VCaP (cell line): Measurements from ENCODE around the gene MB.

Experiments
- H3K27ac ChIP-seq: fragments of 450-650 bp; 2 replicates; pipeline ENCODE4 v1.5.1; 2017
- TF ChIP-seq, protein P1 (sequence below): fragments of 450-650 bp; conservative IDR thresholded peaks from 2 replicates; pipeline ENCODE4 v1.5.1; 2017; ENCODE audit warnings: mild to moderate bottlenecking, moderate library complexity

The MB gene

DNA sequence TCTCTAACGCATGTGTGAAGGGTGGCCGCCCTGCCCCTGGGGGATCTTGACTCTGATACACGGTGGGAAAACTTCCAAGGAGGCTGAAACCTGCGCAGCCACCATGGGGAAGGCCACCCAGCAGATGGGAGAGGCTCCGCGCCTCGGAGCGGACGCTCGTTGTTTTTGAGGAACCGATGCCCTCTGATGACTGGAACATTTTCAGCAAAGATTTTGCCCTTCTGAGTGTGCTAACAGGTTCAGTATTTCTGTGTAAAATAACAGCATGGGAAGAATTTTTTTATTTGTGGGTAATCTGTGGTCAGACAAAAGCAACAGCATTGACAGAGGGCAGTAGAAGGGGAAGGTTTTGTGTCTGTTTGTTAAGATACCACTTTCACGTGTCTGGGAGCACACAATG, 16.7 kb downstream of the MB start:
- TF ChIP-seq, protein P1, sequence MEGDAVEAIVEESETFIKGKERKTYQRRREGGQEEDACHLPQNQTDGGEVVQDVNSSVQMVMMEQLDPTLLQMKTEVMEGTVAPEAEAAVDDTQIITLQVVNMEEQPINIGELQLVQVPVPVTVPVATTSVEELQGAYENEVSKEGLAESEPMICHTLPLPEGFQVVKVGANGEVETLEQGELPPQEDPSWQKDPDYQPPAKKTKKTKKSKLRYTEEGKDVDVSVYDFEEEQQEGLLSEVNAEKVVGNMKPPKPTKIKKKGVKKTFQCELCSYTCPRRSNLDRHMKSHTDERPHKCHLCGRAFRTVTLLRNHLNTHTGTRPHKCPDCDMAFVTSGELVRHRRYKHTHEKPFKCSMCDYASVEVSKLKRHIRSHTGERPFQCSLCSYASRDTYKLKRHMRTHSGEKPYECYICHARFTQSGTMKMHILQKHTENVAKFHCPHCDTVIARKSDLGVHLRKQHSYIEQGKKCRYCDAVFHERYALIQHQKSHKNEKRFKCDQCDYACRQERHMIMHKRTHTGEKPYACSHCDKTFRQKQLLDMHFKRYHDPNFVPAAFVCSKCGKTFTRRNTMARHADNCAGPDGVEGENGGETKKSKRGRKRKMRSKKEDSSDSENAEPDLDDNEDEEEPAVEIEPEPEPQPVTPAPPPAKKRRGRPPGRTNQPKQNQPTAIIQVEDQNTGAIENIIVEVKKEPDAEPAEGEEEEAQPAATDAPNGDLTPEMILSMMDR = no peak
- no peak overlapping the region for H3K27ac ChIP-seq

DNA sequence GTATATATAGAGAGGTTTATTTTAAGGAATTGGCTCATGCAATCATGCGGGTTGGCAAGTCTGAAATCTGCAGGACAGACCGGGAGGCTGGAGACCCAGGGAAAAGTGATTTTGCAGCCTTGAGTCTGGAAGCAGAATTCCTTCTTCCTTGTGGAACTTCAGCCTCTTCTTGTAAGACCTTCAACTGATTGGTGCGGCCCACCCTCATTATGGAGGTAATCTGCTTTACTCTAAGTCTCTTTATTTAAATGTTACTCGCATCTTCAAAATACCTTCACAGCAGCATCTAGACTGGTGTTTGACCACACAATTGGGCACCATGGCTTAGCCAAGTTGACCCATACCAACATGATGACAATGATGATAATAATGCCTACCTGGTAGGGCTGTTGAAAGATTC, 17.8 kb downstream of the MB start:
- no peak overlapping the region for H3K27ac ChIP-seq
- TF ChIP-seq, protein P1 = no peak

DNA sequence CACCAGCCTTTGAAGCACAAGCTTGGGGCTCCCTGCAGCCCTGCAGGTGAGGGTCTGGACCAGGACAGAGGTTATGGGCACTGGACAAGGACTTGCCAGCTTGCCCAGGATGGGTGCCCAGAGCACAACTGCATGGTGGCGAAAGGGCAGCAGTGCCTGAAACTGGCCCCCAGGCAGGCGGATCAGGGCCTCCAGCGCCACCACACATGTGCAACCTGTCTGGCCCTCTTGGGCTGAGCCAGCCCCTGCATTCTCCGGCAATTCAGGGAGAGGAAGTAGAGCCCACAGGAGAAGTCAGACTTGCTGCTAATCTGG, 18.8 kb downstream of the MB start:
- H3K27ac ChIP-seq = no peak overlapping the region
- TF ChIP-seq, protein P1 = no peak

DNA sequence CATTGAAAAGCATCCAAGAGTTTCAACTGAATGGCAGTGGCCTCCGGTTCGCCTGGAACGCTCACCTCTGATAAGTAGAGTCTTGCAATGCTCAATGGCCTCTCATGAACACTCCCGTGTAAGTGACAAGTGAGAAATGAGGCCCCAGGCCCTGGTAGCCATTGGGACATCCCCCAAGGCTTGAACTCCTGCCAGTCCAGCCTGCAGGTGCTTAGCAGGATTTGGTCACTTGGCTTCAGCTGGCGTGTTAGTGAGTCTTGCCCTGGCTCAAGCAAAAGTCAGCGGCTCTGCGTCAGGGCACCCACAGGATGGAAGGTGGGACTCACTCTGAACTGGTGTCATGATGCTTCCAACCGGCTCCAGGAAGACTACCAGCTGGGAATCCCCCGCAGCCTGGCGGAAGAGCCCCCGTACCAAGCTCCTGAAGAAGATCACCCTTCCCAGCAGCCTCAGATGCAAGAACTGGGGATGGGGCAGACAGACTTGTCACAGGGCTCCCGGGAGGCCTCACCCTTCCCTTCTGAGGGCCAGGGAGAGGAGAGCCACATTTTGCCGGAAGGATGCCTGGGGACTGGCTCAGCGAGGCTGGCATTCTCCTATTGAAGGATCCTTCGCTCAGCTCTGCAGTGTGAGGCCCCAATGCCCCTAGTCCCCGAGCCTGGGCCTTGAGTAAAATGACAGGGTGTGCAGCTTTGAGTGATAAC, 19.3 kb downstream of the MB start:
- H3K27ac ChIP-seq = no peak overlapping the region
- TF ChIP-seq, protein P1 = no peak

DNA sequence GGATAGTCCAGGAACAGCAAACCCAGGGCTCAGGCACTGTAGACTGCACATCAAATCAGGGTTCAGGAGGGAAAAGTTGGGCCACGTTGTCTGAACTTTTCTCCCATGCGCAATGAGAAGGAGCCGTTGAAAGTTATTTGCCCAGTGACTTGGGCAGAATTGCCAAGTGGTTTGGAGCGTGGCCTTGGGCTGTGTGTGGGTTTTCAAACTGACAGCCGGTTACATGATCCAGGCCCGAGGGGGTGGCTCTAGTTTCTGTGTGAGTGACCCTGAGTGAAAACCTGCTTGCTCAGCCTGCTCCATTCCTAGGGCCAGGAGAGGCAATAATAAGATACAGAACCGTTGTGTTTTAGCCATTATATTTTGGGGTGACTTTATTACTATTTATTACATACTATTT, 20.3 kb downstream of the MB start:
- no peak overlapping the region for H3K27ac ChIP-seq
- TF ChIP-seq, protein P1 = no peak

DNA sequence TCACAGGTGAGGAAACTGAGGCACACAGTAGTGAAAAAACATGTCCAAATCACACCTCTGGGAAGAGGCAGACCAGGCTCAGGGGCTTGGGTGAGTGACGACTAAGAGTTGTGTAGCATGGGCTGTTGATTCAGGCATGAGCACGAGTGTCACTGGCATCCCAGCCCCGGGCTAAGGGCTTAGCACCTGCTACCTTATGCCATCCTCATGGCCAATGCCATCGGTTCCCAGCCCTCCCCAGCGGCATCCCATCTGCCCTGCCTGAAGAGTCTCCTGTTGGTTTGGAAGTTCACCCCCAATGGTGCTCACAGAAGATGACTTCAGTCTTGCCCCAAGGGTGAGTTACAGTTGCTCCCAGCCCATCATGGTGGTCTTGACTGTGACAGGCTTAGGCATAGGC, 22.4 kb downstream of the MB start:
- TF ChIP-seq, protein P1 = no peak
- no peak overlapping the region for H3K27ac ChIP-seq

DNA sequence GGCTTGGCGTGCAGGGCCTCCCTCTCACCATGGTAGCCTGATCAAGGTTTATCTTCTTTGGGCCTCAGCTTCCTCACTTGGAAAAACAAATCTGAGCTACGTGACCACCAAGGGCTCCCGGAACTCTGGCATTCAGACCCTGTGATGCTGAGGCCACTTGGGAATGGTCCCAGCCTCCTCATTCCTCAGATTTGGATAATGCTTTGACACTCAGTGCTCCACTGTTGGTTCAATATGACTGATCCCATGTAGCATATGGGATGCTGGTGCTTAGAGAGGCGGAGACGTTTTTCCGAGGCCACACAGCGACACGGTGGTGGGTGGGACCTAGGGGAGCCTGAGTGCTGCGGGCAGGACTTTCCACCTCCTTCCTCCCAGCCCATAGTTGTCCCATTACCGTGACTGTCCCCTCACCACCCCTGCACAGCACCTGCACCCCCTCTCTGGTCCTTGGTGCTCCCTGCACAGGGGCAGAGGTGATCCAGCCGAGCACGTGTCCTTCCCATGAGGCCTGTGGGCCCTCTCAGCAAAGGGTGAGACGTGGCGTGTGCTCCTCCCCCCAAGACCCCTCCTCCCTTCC, 23.1 kb downstream of the MB start:
- TF ChIP-seq, protein P1 = no peak

More for the DNA sequence above, 23.1 kb downstream of the MB start:
- no peak overlapping the region for H3K27ac ChIP-seq
